Spleen (tissue), 7 donors: Measurements from ENCODE around the gene C19orf73.

Experiments
- CTCF ChIP-seq, 11 experiments: fragments of 200-600 bp in 7 of 11; fragments of 450-650 bp in 4 of 11; sonication (generic) in 4 of 11; IDR thresholded peaks in 8 of 11; conservative IDR thresholded peaks in 3 of 11; 1 replicate in 7 of 11; 2 replicates in 4 of 11; pipeline versions ENCODE4 v1.4.0 to v1.8.0; 2016 to 2021; ENCODE audit warnings: antibody characterized with exemption in 11 of 11, inconsistent platforms in 4 of 11, mild to moderate bottlenecking in 1 of 11
- POLR2AphosphoS5 ChIP-seq, 3 donors: sonication (generic); formaldehyde crosslinking; IDR thresholded peaks; one replicate each; pipeline ENCODE4 v1.5.1; 2017; ENCODE audit warnings: antibody characterized with exemption in 3 of 3
- donor health status: DM: no; HTN: no; CAD: no; lungs with moderate emphysema.
- donor health status: DM: no; HTN: no; CAD: no.
- donor health status: DM: no; HTN: no; CAD: no.

GRCh38 chr19:49069026-49069425 is 49.9 kb downstream of the C19orf73 start:
- TF ChIP-seq CTCF (IDR thresholded peaks at IDR 0.05 in 8 of 11, conservative IDR thresholded peaks at IDR 0.05 in 3 of 11) = no peak
- TF ChIP-seq POLR2AphosphoS5 (IDR thresholded peaks at IDR 0.05) = no peak
